Smooth muscle cell (in vitro differentiated cells): ENCODE results near the gene MYO1D. TPM values are rescaled to one million over a fixed set of nuclear protein-coding genes. Genes with fewer than 3 reads are reported as not detected.

ENCODE experiments used
- DNase-seq: peaks from one replicate; lab custom pipeline; 2025; ENCODE audit not compliant: unreplicated experiment; lab: John Stamatoyannopoulos, UW
- H2AFZ ChIP-seq: fragments of 200-600 bp; sonication (generic); 2 replicates; pipeline ENCODE4 v1.6.0; 2016; ENCODE audit warnings: antibody characterized with exemption, low read depth, mild to moderate bottlenecking
- H3F3A ChIP-seq: fragments of 200-600 bp; sonication (generic); 2 replicates; pipeline ENCODE4 v1.6.0; 2017; ENCODE audit warnings: antibody characterized with exemption, low read depth
- H3K27ac ChIP-seq: fragments of 200-600 bp; sonication (generic); 2 replicates; pipeline ENCODE4 v1.5.1; 2016; ENCODE audit warnings: low read depth, mild to moderate bottlenecking
- H3K27me3 ChIP-seq: fragments of 200-600 bp; sonication (generic); 2 replicates; pipeline ENCODE4 v1.6.1; 2016; ENCODE audit warnings: low read depth, mild to moderate bottlenecking
- H3K36me3 ChIP-seq: fragments of 200-600 bp; sonication (generic); 2 replicates; pipeline ENCODE4 v1.5.1; 2016; ENCODE audit warnings: low read depth
- H3K4me1 ChIP-seq: fragments of 200-600 bp; sonication (generic); 2 replicates; pipeline ENCODE4 v1.5.1; 2016; ENCODE audit warnings: low read depth
- H3K4me2 ChIP-seq: fragments of 200-600 bp; sonication (generic); 2 replicates; pipeline ENCODE4 v1.6.0; 2016; ENCODE audit warnings: mild to moderate bottlenecking
- H3K4me3 ChIP-seq: fragments of 200-600 bp; sonication (generic); 2 replicates; pipeline ENCODE4 v1.5.1; 2016; ENCODE audit warnings: mild to moderate bottlenecking
- H3K79me2 ChIP-seq: fragments of 200-600 bp; sonication (generic); 2 replicates; pipeline ENCODE4 v1.6.0; 2016; ENCODE audit warnings: low read depth, mild to moderate bottlenecking
- H3K9ac ChIP-seq: fragments of 200-600 bp; sonication (generic); 2 replicates; pipeline ENCODE4 v1.6.0; 2016; ENCODE audit warnings: low read depth
- H3K9me3 ChIP-seq: fragments of 200-600 bp; sonication (generic); replicated peaks from 2 replicates; pipeline ENCODE4 v1.5.1; 2016; ENCODE audit warnings: low read depth
- H4K20me1 ChIP-seq: fragments of 200-600 bp; sonication (generic); 2 replicates; pipeline ENCODE4 v1.6.0; 2016; ENCODE audit warnings: low read depth
- WGBS: methylation state at CpG from one replicate; pipeline ENCODE4 v1.1.7; 2016; ENCODE audit warnings: low lambda C conversion rate; 5-methylcytosine and 5-hydroxymethylcytosine counted together
- polyA plus RNA-seq: library from polyadenylated mRNA; unstranded; fragments of >200 nt; fragmentation: Nextera tagmentation; extraction: Ambion mirVana; gene quantifications from 2 replicates; pipeline ENCODE4 v1.2.1, GENCODE V29; 2016
- total RNA-seq: library from RNA; depleted of rRNA; stranded (reverse); fragments of >200 nt; gene quantifications from 2 replicates; pipeline ENCODE4 v1.2.3, GENCODE V29; 2014
- TF ChIP-seq, protein P1 (sequence below): fragments of 200-600 bp; sonication (generic); IDR thresholded peaks from 2 replicates; pipeline ENCODE4 v1.5.1; 2017; ENCODE audit warnings: borderline replicate concordance, mild to moderate bottlenecking, antibody characterized with exemption; ENCODE audit not compliant: insufficient read depth, poor library complexity, severe bottlenecking

Gene MYO1D
- total and polyA plus RNA-seq, 2 experiments from 2014 or later, result 13.9 to 35.7 TPM

DNA sequence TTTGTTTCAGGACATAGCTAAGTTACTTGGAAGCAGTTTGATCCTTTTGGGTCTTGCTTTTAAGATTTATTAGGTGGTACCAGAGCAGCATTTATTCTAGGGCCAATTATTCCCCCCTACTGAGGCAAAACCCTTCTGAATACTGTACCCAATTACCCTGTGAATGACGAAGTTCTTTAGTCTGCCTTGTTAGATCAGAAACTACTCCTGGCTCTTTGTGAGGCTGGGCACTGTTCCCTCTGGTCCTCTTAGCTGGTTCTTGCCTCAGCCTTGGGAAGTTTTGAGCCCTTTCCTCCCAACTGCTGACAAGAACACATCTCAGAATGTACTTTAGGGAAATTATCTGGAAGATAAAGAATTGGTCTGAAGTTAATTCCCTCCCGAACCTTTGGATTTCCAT is 274.5 kb downstream of the MYO1D start:
- no peak overlapping the region for H3K27ac ChIP-seq
- H3K4me1 ChIP-seq, result peaks cover 7% of the 10 kb centered on the region
- H3K9me3 ChIP-seq, result peaks cover 3% of the 10 kb centered on the region
- DNase-seq, result no peak
- no peaks in the 10 kb centered on the region for H4K20me1 ChIP-seq
- H3K4me3 ChIP-seq, result no peak overlapping the region
- no peak overlapping the region for H2AFZ ChIP-seq
- no peaks in the 10 kb centered on the region for H3K36me3 ChIP-seq
- no peaks in the 10 kb centered on the region for H3F3A ChIP-seq
- H3K79me2 ChIP-seq, result no peaks in the 10 kb centered on the region
- H3K27me3 ChIP-seq, result no peaks in the 10 kb centered on the region
- WGBS, result 78% methylated on average over 2 of the region's 2 CpGs
- no peak overlapping the region for H3K9ac ChIP-seq
- TF ChIP-seq, protein P1, sequence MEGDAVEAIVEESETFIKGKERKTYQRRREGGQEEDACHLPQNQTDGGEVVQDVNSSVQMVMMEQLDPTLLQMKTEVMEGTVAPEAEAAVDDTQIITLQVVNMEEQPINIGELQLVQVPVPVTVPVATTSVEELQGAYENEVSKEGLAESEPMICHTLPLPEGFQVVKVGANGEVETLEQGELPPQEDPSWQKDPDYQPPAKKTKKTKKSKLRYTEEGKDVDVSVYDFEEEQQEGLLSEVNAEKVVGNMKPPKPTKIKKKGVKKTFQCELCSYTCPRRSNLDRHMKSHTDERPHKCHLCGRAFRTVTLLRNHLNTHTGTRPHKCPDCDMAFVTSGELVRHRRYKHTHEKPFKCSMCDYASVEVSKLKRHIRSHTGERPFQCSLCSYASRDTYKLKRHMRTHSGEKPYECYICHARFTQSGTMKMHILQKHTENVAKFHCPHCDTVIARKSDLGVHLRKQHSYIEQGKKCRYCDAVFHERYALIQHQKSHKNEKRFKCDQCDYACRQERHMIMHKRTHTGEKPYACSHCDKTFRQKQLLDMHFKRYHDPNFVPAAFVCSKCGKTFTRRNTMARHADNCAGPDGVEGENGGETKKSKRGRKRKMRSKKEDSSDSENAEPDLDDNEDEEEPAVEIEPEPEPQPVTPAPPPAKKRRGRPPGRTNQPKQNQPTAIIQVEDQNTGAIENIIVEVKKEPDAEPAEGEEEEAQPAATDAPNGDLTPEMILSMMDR, result no peak
- H3K4me2 ChIP-seq, result no peak overlapping the region

DNA sequence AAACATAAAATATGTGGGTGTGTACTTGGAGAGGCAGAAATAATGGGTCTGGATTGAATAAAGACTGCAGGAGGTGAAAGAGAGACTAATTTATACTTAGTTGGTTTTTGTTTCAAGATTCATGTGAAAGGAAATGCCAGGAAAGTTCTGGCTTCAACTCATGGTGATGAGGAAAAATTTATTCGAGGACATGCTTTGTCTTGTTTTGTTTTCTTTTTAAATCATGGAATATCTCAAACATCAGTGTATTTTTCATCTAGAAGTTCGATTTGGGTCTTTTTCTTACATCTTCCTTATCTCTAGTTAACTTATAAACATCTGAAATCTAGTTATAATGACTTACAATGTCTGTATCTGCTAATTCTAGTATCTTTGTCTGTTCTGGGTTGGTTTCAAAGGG is 275.1 kb downstream of the MYO1D start:
- no peaks in the 10 kb centered on the region for H4K20me1 ChIP-seq
- 92% methylated on average over 2 of the region's 2 CpGs for WGBS
- H3K9me3 ChIP-seq, result peaks cover 3% of the 10 kb centered on the region
- no peak overlapping the region for H3K9ac ChIP-seq
- no peak overlapping the region for H3K27ac ChIP-seq
- H3K79me2 ChIP-seq, result no peaks in the 10 kb centered on the region
- TF ChIP-seq, protein P1, result no peak
- no peaks in the 10 kb centered on the region for H3K27me3 ChIP-seq
- DNase-seq, result no peak
- H3K36me3 ChIP-seq, result no peaks in the 10 kb centered on the region
- H2AFZ ChIP-seq, result no peak overlapping the region
- no peak overlapping the region for H3K4me3 ChIP-seq
- H3K4me1 ChIP-seq, result peaks cover 7% of the 10 kb centered on the region
- no peaks in the 10 kb centered on the region for H3F3A ChIP-seq
- no peak overlapping the region for H3K4me2 ChIP-seq

DNA sequence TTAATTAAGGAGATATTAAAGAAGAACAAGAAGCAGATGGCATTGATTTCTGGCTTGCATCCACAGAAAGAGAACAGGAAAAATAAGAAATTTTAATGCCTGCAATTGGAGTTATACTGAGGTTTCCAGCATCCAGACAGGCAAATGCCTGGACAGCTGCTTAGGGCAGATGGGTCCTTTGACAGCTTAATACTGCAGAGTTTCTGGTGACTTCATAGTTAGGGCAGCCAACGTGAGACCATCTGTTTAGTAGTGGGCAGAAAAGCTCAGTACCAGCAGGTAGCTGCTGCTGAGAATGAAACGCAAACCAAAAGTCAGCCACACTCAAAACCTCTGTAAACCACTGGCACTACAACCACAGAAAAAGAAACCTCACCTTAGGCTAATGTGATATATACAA is 280.3 kb downstream of the MYO1D start:
- H3K36me3 ChIP-seq, result no peaks in the 10 kb centered on the region
- peaks cover 3% of the 10 kb centered on the region for H3K9me3 ChIP-seq
- no peak overlapping the region for H3K9ac ChIP-seq
- DNase-seq, result no peak
- 64% methylated on average over 2 of the region's 2 CpGs for WGBS
- TF ChIP-seq, protein P1, result no peak
- H3K4me3 ChIP-seq, result no peak overlapping the region
- no peak overlapping the region for H3K4me2 ChIP-seq
- H3K27ac ChIP-seq, result no peak overlapping the region
- no peaks in the 10 kb centered on the region for H3K79me2 ChIP-seq
- no peaks in the 10 kb centered on the region for H3K4me1 ChIP-seq
- no peaks in the 10 kb centered on the region for H4K20me1 ChIP-seq
- H3K27me3 ChIP-seq, result no peaks in the 10 kb centered on the region
- H2AFZ ChIP-seq, result no peak overlapping the region
- no peaks in the 10 kb centered on the region for H3F3A ChIP-seq

DNA sequence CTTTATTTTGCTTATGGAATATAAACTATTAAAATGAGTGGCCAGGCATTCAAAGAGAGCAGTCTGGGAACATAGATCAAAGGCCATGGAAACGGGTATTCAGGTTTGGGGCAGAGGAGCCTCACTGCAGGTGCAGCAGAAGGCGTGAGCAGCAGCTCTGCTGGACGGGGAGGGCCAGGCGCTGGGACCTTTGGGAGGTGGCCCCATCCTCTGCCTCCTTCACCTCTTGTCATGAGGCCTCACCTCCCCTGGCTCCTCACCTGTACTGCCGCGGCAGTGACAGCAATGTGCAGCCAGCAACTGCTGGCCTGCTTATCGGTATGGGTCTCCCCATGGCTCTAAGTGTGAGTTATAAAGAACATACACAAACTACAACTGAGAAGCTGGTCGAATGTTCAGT is 280.7 kb downstream of the MYO1D start:
- Histone ChIP-seq H3K9ac (no peak overlapping the region), H3K27ac (no peak overlapping the region), H2AFZ (no peak overlapping the region), H3K79me2 (no peaks in the 10 kb centered on the region), H3K9me3 (peaks cover 3% of the 10 kb centered on the region), H3K4me3 (no peak overlapping the region), H3K27me3 (no peaks in the 10 kb centered on the region), H3F3A (no peaks in the 10 kb centered on the region), H4K20me1 (no peaks in the 10 kb centered on the region), H3K4me2 (no peak overlapping the region), H3K36me3 (no peaks in the 10 kb centered on the region), H3K4me1 (no peaks in the 10 kb centered on the region)
- 94% methylated on average over 8 of the region's 8 CpGs for WGBS
- TF ChIP-seq, protein P1, result no peak
- DNase-seq, result no peak
